Rectal smooth muscle tissue (tissue), 1 donor: ENCODE data around the gene ZNF226.
"Not testable (repeated sequence)": the region's sequence is repeated elsewhere in the genome, so short reads cannot be mapped to it uniquely, and the experiment has no call there.

Experiments used
- H3K27ac ChIP-seq: one replicate; pipeline ENCODE4 v1.7.0; 2013; ENCODE audit warnings: low read depth, low read length, inconsistent platforms
- H3K27me3 ChIP-seq: one replicate; pipeline ENCODE4 v1.7.0; 2013; ENCODE audit warnings: low read length; ENCODE audit not compliant: control insufficient read depth, insufficient read depth
- H3K36me3 ChIP-seq: one replicate; pipeline ENCODE4 v1.7.0; 2013; ENCODE audit warnings: low read length; ENCODE audit not compliant: control insufficient read depth, insufficient read depth
- H3K4me1 ChIP-seq: one replicate; pipeline ENCODE4 v1.7.0; 2013; ENCODE audit warnings: low read length; ENCODE audit not compliant: control insufficient read depth, insufficient read depth
- H3K4me3 ChIP-seq: one replicate; pipeline ENCODE4 v1.7.0; 2013; ENCODE audit warnings: low read length
- H3K9ac ChIP-seq: one replicate; pipeline ENCODE4 v1.7.0; 2013; ENCODE audit warnings: low read length

Gene ZNF226

DNA sequence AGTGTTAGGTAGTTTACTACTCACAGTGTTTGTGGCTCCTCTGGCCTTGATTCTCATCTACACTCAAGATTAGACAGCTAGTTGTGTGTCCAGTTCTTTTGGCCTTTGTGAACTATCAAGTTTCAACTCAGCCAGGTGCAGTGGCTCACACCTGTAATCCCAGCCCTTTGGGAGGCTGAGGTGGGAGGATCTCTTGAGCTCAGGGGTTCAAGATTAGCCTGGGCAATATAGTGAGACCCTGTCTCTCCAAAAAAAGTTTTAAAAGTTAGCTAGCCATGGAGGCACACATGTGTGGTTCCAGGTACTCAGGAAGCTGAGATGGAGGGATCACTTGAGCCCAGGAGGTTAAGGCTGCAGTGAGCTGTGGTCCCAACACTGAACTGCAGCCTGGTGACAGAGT, 16.1 kb downstream of the ZNF226 start:
- H3K36me3 ChIP-seq = peaks cover 7% of the 10 kb centered on the region
- no peak overlapping the region for H3K4me3 ChIP-seq
- H3K27ac ChIP-seq = no peak overlapping the region
- H3K4me1 ChIP-seq = no peaks in the 10 kb centered on the region
- no peak overlapping the region for H3K9ac ChIP-seq
- H3K27me3 ChIP-seq = no peaks in the 10 kb centered on the region

DNA sequence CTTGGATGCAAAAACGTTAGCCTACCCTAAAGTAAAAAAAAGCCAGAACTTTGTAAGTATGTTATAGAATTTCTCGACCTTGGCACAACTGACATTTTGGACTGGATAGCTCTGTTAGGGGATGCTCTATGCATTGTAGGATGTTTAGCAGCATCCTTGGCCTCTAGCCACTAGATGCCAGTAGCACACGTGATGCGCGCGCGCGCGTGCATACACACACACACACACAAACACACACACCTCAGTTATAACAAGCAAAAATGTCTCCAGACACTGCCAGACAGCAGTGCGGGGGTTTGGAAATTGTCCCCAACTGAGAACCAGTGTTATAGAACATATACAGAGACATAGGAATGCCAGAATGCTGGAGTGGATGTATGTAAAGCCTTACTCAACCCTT, 17.2 kb downstream of the ZNF226 start:
- H3K4me3 ChIP-seq = no peak overlapping the region
- H3K4me1 ChIP-seq = no peaks in the 10 kb centered on the region
- H3K27me3 ChIP-seq = no peaks in the 10 kb centered on the region
- no peak overlapping the region for H3K27ac ChIP-seq
- H3K36me3 ChIP-seq = no peaks in the 10 kb centered on the region
- no peak overlapping the region for H3K9ac ChIP-seq

DNA sequence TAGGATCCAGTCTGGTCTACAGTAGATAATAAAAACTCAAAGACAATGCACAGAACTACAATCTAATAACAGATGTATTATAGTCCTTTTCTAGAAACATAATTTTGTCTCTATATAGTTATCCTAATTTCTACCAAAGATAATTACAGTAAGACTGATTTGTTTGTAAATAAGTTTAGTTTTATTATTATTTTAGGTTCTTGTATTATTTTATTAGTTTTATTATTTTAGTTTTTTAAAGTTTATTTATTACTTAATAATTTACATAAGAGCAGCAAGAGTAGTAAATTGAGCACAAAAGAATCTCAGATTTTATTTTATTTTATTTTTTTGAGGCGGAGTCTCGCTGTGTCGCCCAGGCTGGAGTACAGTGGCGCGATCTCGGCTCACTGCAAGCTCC, 25.1 kb downstream of the ZNF226 start:
- H3K36me3 ChIP-seq = no peaks in the 10 kb centered on the region
- H3K9ac ChIP-seq = no peak overlapping the region
- H3K27me3 ChIP-seq = no peaks in the 10 kb centered on the region
- no peak overlapping the region for H3K27ac ChIP-seq
- no peaks in the 10 kb centered on the region for H3K4me1 ChIP-seq
- no peak overlapping the region for H3K4me3 ChIP-seq

DNA sequence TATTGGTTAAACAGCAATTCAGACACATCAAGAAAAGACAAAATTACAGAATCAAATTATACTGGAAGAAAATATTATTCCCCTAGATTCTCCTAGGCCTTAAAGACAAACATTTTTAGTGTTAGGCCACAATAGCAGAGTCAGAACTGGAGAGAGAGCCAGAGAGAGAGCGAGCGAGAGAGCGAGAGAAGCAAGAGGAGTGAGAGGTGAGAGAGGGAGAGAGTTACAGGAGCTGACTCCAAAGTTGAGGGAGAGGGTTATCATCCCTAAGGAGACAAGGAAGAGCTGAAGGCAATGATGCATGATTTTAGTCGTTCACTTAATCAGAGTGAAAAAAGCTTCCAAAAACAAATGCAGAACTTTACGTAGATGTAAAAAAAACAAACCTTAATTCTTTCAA, 27.2 kb downstream of the ZNF226 start:
- H3K27ac ChIP-seq = no peak overlapping the region
- no peak overlapping the region for H3K9ac ChIP-seq
- no peak overlapping the region for H3K4me3 ChIP-seq
- H3K36me3 ChIP-seq = no peaks in the 10 kb centered on the region
- H3K27me3 ChIP-seq = no peaks in the 10 kb centered on the region
- no peaks in the 10 kb centered on the region for H3K4me1 ChIP-seq

DNA sequence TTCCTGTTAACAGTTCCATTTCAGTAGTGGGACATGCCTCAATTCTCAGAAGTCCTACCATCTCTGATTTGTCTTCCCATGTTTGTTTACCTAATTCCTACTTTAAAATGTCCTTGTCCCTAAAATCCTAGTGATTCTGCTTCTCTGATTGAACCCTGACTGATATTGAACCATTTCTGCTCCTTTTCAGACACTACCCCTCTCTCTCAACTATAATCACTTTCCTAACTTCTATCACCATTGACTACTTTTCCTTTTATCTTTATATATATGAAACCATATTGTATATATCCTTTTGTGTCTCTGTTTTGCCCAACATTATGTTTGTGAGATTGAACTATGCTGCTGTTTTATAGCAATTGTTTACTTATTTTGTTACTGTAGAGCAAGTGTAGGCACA, 31.9 kb downstream of the ZNF226 start:
- Histone ChIP-seq H3K27me3 (no peaks in the 10 kb centered on the region), H3K9ac (no peak overlapping the region), H3K4me1 (no peaks in the 10 kb centered on the region), H3K4me3 (no peak overlapping the region), H3K36me3 (no peaks in the 10 kb centered on the region), H3K27ac (no peak overlapping the region)

DNA sequence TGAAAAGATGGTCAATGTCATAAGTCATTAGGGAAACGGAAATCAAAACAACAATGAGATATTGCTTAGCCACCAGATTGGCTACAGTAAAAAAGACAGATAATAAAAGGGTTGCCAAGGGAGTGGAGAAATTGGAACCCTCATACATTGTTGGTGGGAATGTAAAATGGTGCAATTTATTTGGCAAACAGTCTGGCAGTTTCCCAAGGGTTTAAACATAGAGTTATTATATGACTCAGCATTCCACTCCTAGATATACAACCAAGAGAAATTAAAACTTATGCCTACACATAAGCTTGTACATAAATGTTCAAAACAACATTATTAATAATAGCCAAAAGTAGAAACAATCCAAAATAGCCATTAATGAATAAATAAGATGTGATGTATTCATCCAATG, 37.6 kb downstream of the ZNF226 start:
- Histone ChIP-seq H3K4me3 (no peak overlapping the region), H3K27ac (no peak overlapping the region), H3K9ac (no peak overlapping the region), H3K4me1 (no peaks in the 10 kb centered on the region), H3K27me3 (no peaks in the 10 kb centered on the region), H3K36me3 (no peaks in the 10 kb centered on the region)

DNA sequence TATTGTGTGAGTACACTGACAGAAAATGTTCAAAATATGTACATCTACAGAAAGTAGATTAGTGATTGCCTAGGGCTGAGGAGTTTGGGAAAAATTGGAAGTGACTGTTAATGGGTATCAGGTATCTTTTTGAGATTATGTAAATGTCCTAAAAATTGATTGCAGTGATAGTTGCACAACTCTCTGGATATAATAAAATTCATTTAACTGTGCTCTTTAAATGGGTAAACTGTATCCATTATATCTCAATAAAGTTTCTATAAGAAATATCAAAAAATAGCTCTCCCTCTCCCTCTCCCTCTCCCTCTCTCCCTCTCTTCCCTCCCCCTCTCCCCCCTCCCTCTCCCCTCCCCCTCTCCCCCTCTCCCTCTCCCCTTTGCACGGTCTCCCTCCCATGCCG, 38.1 kb downstream of the ZNF226 start:
- no peaks in the 10 kb centered on the region for H3K4me1 ChIP-seq
- H3K4me3 ChIP-seq = no peak overlapping the region
- H3K9ac ChIP-seq = no peak overlapping the region
- H3K27ac ChIP-seq = no peak overlapping the region
- no peaks in the 10 kb centered on the region for H3K27me3 ChIP-seq
- H3K36me3 ChIP-seq = no peaks in the 10 kb centered on the region

DNA sequence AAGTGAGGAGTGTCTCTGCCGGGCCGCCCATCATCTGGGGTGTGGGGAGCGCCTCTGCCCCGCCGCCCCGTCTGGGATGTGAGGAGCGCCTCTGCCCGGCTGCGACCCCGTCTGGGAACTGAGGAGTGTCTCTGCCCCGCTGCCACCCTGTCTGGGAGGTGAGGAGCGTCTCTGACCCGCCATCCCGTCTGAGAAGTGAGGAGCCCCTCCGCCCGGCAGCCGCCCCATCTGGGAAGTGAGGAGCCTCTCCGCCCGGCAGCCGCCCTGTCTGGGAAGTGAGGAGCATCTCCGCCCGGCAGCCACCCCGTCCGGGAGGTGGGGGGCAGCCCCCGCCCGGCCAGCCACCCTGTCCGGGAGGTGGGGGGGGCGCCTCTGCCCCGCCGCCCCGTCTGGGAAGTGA, 39.0 kb downstream of the ZNF226 start:
- not testable (repeated sequence) for H3K9ac ChIP-seq, H3K4me1 ChIP-seq, H3K27ac ChIP-seq, H3K4me3 ChIP-seq, H3K36me3 ChIP-seq, H3K27me3 ChIP-seq

DNA sequence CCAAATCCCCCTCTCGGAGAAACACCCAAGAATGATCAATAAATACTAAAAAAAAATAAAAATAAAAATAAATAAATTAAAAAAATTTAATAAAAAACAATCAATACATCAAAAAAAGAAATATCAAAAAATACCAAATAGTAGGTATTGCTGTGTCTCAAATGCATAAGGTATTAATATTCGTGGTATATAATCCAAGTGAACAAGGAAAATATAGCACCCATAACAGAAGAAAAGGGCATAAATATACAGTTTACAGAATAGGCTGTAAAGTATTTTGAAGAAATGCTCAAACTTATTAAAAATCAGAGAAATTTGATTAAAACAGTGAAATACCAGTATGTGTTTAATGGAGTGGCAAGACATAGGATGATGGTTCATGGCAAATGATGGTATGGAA, 39.9 kb downstream of the ZNF226 start:
- Histone ChIP-seq H3K36me3 (no peaks in the 10 kb centered on the region), H3K27me3 (no peaks in the 10 kb centered on the region), H3K27ac (no peak overlapping the region)

DNA sequence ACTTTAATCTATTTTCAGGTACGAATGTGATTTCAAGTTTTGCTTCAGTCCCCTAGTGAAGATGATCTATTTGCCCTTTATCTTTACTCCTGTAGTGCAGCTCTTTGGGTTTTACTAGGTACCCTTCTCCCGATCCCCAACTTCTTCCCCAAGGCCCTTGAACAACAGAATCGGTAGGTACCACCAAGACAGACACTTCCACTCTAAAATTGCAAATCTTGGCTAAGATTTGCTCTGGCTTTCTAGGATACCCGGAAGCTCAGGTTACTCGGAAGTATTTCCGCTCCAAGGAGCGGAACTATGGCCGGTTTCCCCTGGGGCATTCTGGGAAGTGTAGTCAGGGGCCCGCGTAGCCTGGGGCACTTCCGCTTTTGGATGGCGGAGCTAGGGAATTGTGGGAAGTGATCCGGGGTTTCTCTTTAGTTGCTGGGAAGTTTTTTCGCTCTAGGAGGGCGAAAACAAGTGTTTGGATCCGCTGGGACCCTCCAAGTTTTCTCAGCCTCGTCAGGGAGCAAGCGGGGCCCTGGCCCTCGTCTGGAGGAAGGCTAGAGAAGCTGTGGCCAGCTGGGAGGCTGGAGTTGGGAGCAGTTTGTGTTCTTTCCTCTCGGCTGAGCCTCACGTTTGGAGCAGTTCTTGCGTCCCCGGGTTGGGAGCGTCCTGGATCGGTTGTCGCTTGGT, 42.4 kb downstream of the ZNF226 start:
- Histone ChIP-seq H3K4me3 (peak overlapping the region; percentile 77), H3K27ac (peak overlapping the region; percentile 80), H3K36me3 (no peaks in the 10 kb centered on the region), H3K9ac (peak overlapping the region; percentile 47), H3K27me3 (no peaks in the 10 kb centered on the region), H3K4me1 (peaks cover 2% of the 10 kb centered on the region)

More for the DNA sequence above, 39.9 kb downstream of the ZNF226 start:
- Histone ChIP-seq H3K9ac (no peak overlapping the region), H3K4me1 (peaks cover 2% of the 10 kb centered on the region), H3K4me3 (no peak overlapping the region)

DNA sequence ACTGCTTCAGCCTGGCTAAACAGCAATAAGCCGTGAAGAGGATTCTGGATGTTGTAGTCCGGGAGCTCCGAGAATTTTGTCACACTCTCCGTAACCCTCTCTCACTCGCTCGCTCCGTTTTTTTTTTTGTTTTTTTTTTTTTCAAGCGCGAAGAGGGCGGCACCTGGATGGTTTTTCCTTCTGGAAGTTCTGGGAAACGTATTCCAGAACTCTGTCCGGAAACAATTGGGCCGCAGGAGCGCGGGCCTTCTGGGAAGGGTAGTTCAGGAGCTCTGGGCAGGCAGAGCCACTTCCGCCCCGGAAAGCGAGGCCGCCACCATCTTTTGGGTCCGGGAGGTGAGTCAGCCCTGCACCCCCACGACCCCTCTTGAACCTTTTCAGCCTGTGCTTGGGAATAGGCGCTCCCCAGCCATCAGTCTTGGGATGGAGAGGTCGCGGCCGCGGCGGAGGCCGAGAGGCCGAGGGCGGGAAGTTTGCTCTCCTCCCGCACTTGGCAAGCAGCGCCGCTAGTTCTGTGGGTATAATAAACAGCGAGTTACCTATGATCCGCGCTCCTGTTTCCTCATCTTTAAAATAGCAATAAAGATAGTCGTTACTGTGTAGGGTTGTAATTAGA, 47.5 kb downstream of the ZNF226 start, which contains the start of gene ZNF227:
Gene ZNF227 (plus strand): TSS at position 283 of the 616 bp plus-strand sequence. CDS start 5,261 bp downstream, outside the sequence.
- peaks cover 5% of the 10 kb centered on the region for H3K36me3 ChIP-seq
- peak within 1 kb of the TSS; percentile 82 for H3K4me3 ChIP-seq
- no peaks in the 10 kb centered on the region for H3K27me3 ChIP-seq
- peak within 1 kb of the TSS; percentile 91 for H3K27ac ChIP-seq
- peak within 1 kb of the TSS; percentile 76 for H3K9ac ChIP-seq
- H3K4me1 ChIP-seq = peaks cover 6% of the 10 kb centered on the region

DNA sequence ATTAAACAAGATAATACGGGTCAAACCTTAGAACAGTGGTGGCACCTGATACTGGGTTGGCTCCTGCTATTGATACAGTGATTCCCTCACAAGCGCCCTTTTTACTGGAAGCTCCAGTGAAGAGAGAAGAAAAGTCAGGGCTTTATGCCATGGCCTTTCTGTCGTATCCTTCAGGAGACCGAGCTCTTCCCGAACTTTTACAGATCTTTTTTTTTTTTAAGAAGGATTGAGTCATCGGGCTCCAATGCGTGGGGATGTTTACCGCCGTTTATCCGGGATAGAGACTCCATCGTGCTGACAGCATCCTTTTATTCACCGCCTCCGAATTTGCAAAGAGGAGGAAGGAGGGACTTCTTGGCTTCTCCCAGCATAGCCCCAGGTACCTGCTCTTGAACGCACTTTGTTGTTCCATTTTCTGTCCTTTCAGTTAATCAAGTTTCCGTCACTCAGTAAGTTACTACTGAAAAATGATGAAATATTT, 48.0 kb downstream of the ZNF226 start:
- Histone ChIP-seq H3K27ac (peak overlapping the region; percentile 91), H3K4me3 (peak overlapping the region; percentile 82), H3K9ac (peak overlapping the region; percentile 76), H3K36me3 (peaks cover 9% of the 10 kb centered on the region), H3K4me1 (peaks cover 6% of the 10 kb centered on the region), H3K27me3 (no peaks in the 10 kb centered on the region)

DNA sequence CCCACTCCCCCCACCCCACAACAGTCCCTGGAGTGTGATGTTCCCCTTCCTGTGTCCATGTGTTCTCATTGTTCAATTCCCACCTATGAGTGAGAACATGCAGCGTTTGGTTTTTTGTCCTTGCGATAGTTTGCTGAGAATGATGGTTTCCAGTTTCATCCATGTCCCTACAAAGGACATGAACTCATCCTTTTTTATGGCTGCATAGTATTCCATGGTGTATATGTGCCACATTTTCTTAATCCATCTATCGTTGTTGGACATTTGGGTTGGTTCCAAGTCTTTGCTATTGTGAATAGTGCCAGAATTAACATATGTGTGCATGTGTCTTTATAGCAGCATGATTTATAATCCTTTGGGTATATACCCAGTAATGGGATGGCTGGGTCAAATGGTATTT, 55.0 kb downstream of the ZNF226 start:
- H3K27me3 ChIP-seq, H3K4me1 ChIP-seq, H3K9ac ChIP-seq, H3K4me3 ChIP-seq, H3K27ac ChIP-seq: not testable (repeated sequence)
- H3K36me3 ChIP-seq = peaks cover 12% of the 10 kb centered on the region
